ENCODE measurements around the gene GPATCH3.
"Not testable (repeated sequence)": the region's sequence is repeated elsewhere in the genome, so short reads cannot be mapped to it uniquely, and the experiment has no call there.

The GPATCH3 gene

GRCh38 chr1:26911399-26912146 is 11.3 kb upstream of the GPATCH3 start:
- DNase-seq: no peak

GRCh38 chr1:26910343-26911160 is 10.3 kb upstream of the GPATCH3 start:
- no peak for DNase-seq

GRCh38 chr1:26909951-26910342 is 9.7 kb upstream of the GPATCH3 start:
- no peak for DNase-seq

GRCh38 chr1:26907071-26907917 is 7.0 kb upstream of the GPATCH3 start:
- no peak for DNase-seq

- peak; percentile 26 for DNase-seq
Observed at GRCh38 chr1:26900815-26901511, 696 bp upstream of the GPATCH3 start.

GRCh38 chr1:26897351-26897750 is 2.9 kb downstream of the GPATCH3 start:
- DNase-seq: no peak

- DNase-seq: no peak
Observed at GRCh38 chr1:26894263-26894662, 6.0 kb downstream of the GPATCH3 start.

- no peak for DNase-seq
Observed at GRCh38 chr1:26890467-26890796, 9.8 kb downstream of the GPATCH3 start.

- DNase-seq: peak; percentile 80
Observed at GRCh38 chr1:26889551-26890466, 10.5 kb downstream of the GPATCH3 start, which contains the start of gene GPN2. Gene GPN2 (minus strand): TSS chr1:26890283. CDS start chr1:26890096, 187 bp downstream.

GRCh38 chr1:26888231-26888630 is 12.0 kb downstream of the GPATCH3 start:
- no peak for DNase-seq

GRCh38 chr1:26887125-26887524 is 13.1 kb downstream of the GPATCH3 start:
- DNase-seq: no peak

GRCh38 chr1:26882696-26883463 is 17.4 kb downstream of the GPATCH3 start:
- no peak for DNase-seq

- DNase-seq: not testable (repeated sequence)
Observed at GRCh38 chr1:26881611-26882010, 18.7 kb downstream of the GPATCH3 start.

GRCh38 chr1:26879793-26880192 is 20.5 kb downstream of the GPATCH3 start:
- no peak for DNase-seq

GRCh38 chr1:26877326-26877725 is 22.9 kb downstream of the GPATCH3 start:
- DNase-seq: no peak

- DNase-seq: no peak
Observed at GRCh38 chr1:26874896-26875295, 25.4 kb downstream of the GPATCH3 start.

GRCh38 chr1:26873097-26873496 is 27.2 kb downstream of the GPATCH3 start:
- not testable (repeated sequence) for DNase-seq

GRCh38 chr1:26864610-26865480 is 35.4 kb downstream of the GPATCH3 start:
- DNase-seq: peak; percentile 99

GRCh38 chr1:26863685-26864077 is 36.6 kb downstream of the GPATCH3 start:
- DNase-seq: no peak
